NCI-H526 treated with DMSO at 0.1 percent for 48 hours (cell line): ENCODE data around the gene CDK5RAP2.

Source experiments
- DNase-seq: peaks from one replicate; lab custom pipeline; 2025; lab: John Stamatoyannopoulos, UW

The CDK5RAP2 gene

GRCh38 chr9:120345379-120345778, 234.6 kb downstream of the CDK5RAP2 start:
- no peak for DNase-seq

- no peak for DNase-seq
These were observed 235.7 kb downstream of the CDK5RAP2 start for GRCh38 chr9:120344230-120344629.

- DNase-seq, result no peak
These were observed 236.6 kb downstream of the CDK5RAP2 start for GRCh38 chr9:120343416-120343815.
